CD8-positive, alpha-beta memory T cell (primary cell): ENCODE data around the gene NT5M. TPM values are rescaled to one million over a fixed set of nuclear protein-coding genes. Genes with fewer than 3 reads are reported as not detected.
A peak's percentile ranks its signal among the peaks of the same experiment; 100 is the strongest.

Experiments used
- CTCF ChIA-PET: fragments of 350-600 bp; sonication (Branson Sonifier 250); formaldehyde crosslinking; loops from one replicate; lab custom pipeline; 2021; ENCODE audit warnings: antibody characterized with exemption; lab: Charles Lee
- POLR2A ChIA-PET: fragments of 350-600 bp; sonication (Branson Sonifier 250); formaldehyde crosslinking; loops from one replicate; lab custom pipeline; 2021; ENCODE audit warnings: antibody characterized with exemption; lab: Charles Lee
- DNase-seq, 5 donors: peaks; one replicate each; pipeline versions ENCODE4 v3.0.0 to v3.0.0-alpha.2; 2020 to 2022; ENCODE audit warnings: mixed read lengths in 1 of 5
- H3K27ac ChIP-seq: one replicate; pipeline ENCODE4 v1.7.0; 2013; ENCODE audit warnings: low read depth, mild to moderate bottlenecking, low read length, moderate library complexity
- H3K27me3 ChIP-seq: 2 replicates; pipeline ENCODE4 v1.7.0; 2013; ENCODE audit warnings: low read length, mild to moderate bottlenecking; ENCODE audit not compliant: insufficient read depth, poor library complexity, severe bottlenecking
- H3K36me3 ChIP-seq: 2 replicates; pipeline ENCODE4 v1.7.0; 2013; ENCODE audit warnings: mild to moderate bottlenecking, low read length, moderate library complexity; ENCODE audit not compliant: insufficient read depth
- H3K4me1 ChIP-seq: 2 replicates; pipeline ENCODE4 v1.7.0; 2013; ENCODE audit warnings: mild to moderate bottlenecking, low read length, moderate library complexity; ENCODE audit not compliant: insufficient read depth
- H3K4me3 ChIP-seq: 2 replicates; pipeline ENCODE4 v1.7.0; 2013; ENCODE audit warnings: mild to moderate bottlenecking, low read length
- H3K9me3 ChIP-seq: 2 replicates; pipeline ENCODE4 v1.7.0; 2013; ENCODE audit warnings: mild to moderate bottlenecking, low read length
- H3K27ac Mint-ChIP-seq, 8 donors: one replicate each; pipeline ENCODE4 v1.8.0; 2020 to 2021; ENCODE audit warnings: mixed read lengths in 8 of 8, mild to moderate bottlenecking in 6 of 8, inconsistent platforms in 3 of 8, moderate library complexity in 3 of 8
- H3K27me3 Mint-ChIP-seq, 2 donors: one replicate each; pipeline ENCODE4 v1.8.0; 2020 to 2021; ENCODE audit warnings: mixed read lengths in 2 of 2, mild to moderate bottlenecking in 1 of 2, moderate library complexity in 1 of 2
- H3K36me3 Mint-ChIP-seq, 3 donors: one replicate each; pipeline ENCODE4 v1.8.0; 2020 to 2021; ENCODE audit warnings: mixed read lengths in 3 of 3, inconsistent platforms in 1 of 3, mild to moderate bottlenecking in 1 of 3
- H3K4me1 Mint-ChIP-seq, 3 donors: one replicate each; pipeline ENCODE4 v1.8.0; 2020 to 2021; ENCODE audit warnings: mixed read lengths in 3 of 3, inconsistent platforms in 1 of 3, mild to moderate bottlenecking in 1 of 3
- H3K4me3 Mint-ChIP-seq, 7 donors: one replicate each; pipeline ENCODE4 v1.8.0; 2020 to 2021; ENCODE audit warnings: mixed read lengths in 7 of 7, mild to moderate bottlenecking in 6 of 7, moderate library complexity in 4 of 7, inconsistent platforms in 2 of 7
- H3K9me3 Mint-ChIP-seq, 5 donors: one replicate each; pipeline ENCODE4 v1.8.0; 2020 to 2022; ENCODE audit warnings: mixed read lengths in 5 of 5, mild to moderate bottlenecking in 3 of 5, moderate library complexity in 2 of 5, inconsistent platforms in 1 of 5
- polyA plus RNA-seq: library from polyadenylated mRNA; unstranded; fragments of 300-500 nt; fragmentation: Illumina TruSeq; gene quantifications from one replicate; pipeline ENCODE4 v1.2.3, GENCODE V29; 2021
- total RNA-seq, 2 experiments: library from RNA; stranded (reverse); gene quantifications; one replicate each; pipeline ENCODE4 v1.2.3, GENCODE V29; 2021

The NT5M gene
- total and polyA plus RNA-seq, 3 experiments from 2014 or later = 3.0 to 6.6 (median 5.4) TPM

- no peaks in the 10 kb centered on the region for H3K27me3 ChIP-seq
- Mint-ChIP-seq H3K4me3 (no peak overlapping the region), H3K27ac (no peak overlapping the region), H3K36me3 (no peaks in the 10 kb centered on the region), H3K4me1 (no peaks in the 10 kb centered on the region), H3K27me3 (no peaks in the 10 kb centered on the region), H3K9me3 (no peaks in the 10 kb centered on the region)
- H3K4me3 ChIP-seq = no peak overlapping the region
- no peaks in the 10 kb centered on the region for H3K9me3 ChIP-seq
- H3K4me1 ChIP-seq = no peaks in the 10 kb centered on the region
- ChIA-PET CTCF (no interaction called here), POLR2A (no interaction called here)
- H3K27ac ChIP-seq = no peak overlapping the region
- no peaks in the 10 kb centered on the region for H3K36me3 ChIP-seq
- no peak for DNase-seq
Observed at GRCh38 chr17:17320911-17321220, 17.7 kb downstream of the NT5M start.

GRCh38 chr17:17321356-17322025 is 18.3 kb downstream of the NT5M start:
- H3K4me1 Mint-ChIP-seq = no peaks in the 10 kb centered on the region
- H3K36me3 ChIP-seq = no peaks in the 10 kb centered on the region
- CTCF ChIA-PET = no interaction called here
- no peaks in the 10 kb centered on the region for H3K9me3 ChIP-seq
- no peak overlapping the region for H3K4me3 ChIP-seq
- H3K27ac ChIP-seq = no peak overlapping the region
- POLR2A ChIA-PET = no interaction called here
- H3K9me3 Mint-ChIP-seq = no peaks in the 10 kb centered on the region
- DNase-seq = no peak
- no peak overlapping the region for H3K4me3 Mint-ChIP-seq
- no peaks in the 10 kb centered on the region for H3K27me3 ChIP-seq
- no peak overlapping the region for H3K27ac Mint-ChIP-seq
- no peaks in the 10 kb centered on the region for H3K27me3 Mint-ChIP-seq
- no peaks in the 10 kb centered on the region for H3K36me3 Mint-ChIP-seq
- no peaks in the 10 kb centered on the region for H3K4me1 ChIP-seq

- Histone ChIP-seq H3K4me1 (no peaks in the 10 kb centered on the region), H3K36me3 (no peaks in the 10 kb centered on the region), H3K9me3 (no peaks in the 10 kb centered on the region), H3K27me3 (no peaks in the 10 kb centered on the region), H3K27ac (no peak overlapping the region), H3K4me3 (no peak overlapping the region)
- ChIA-PET POLR2A (no interaction called here), CTCF (no interaction called here)
- no peak for DNase-seq
- Mint-ChIP-seq H3K4me1 (no peaks in the 10 kb centered on the region), H3K27ac (peak overlapping the region in 2 of 8 donors; percentile 29 to 47), H3K4me3 (no peak overlapping the region), H3K27me3 (no peaks in the 10 kb centered on the region), H3K36me3 (no peaks in the 10 kb centered on the region), H3K9me3 (no peaks in the 10 kb centered on the region)
Observed at GRCh38 chr17:17322516-17323510, 19.6 kb downstream of the NT5M start.

GRCh38 chr17:17324616-17325015 is 21.4 kb downstream of the NT5M start:
- no peak for DNase-seq
- Histone ChIP-seq H3K9me3 (no peaks in the 10 kb centered on the region), H3K27me3 (no peaks in the 10 kb centered on the region), H3K27ac (no peak overlapping the region), H3K4me3 (no peak overlapping the region), H3K4me1 (no peaks in the 10 kb centered on the region), H3K36me3 (no peaks in the 10 kb centered on the region)
- H3K27ac Mint-ChIP-seq = peak overlapping the region in 1 of 8 donors; percentile 33
- H3K4me3 Mint-ChIP-seq = no peak overlapping the region
- POLR2A ChIA-PET = no interaction called here
- CTCF ChIA-PET = no interaction called here
- no peaks in the 10 kb centered on the region for H3K27me3 Mint-ChIP-seq
- H3K4me1 Mint-ChIP-seq = no peaks in the 10 kb centered on the region
- H3K9me3 Mint-ChIP-seq = no peaks in the 10 kb centered on the region
- H3K36me3 Mint-ChIP-seq = no peaks in the 10 kb centered on the region

- Mint-ChIP-seq H3K27ac (peak overlapping the region in 1 of 8 donors; percentile 92), H3K36me3 (no peaks in the 10 kb centered on the region), H3K27me3 (no peaks in the 10 kb centered on the region), H3K4me3 (no peak overlapping the region), H3K4me1 (no peaks in the 10 kb centered on the region), H3K9me3 (no peaks in the 10 kb centered on the region)
- Histone ChIP-seq H3K4me1 (no peaks in the 10 kb centered on the region), H3K27me3 (no peaks in the 10 kb centered on the region), H3K9me3 (no peaks in the 10 kb centered on the region), H3K36me3 (no peaks in the 10 kb centered on the region), H3K27ac (no peak overlapping the region), H3K4me3 (no peak overlapping the region)
- POLR2A ChIA-PET = no interaction called here
- CTCF ChIA-PET = no interaction called here
- DNase-seq = no peak
Observed at GRCh38 chr17:17325228-17325627, 22.1 kb downstream of the NT5M start.

GRCh38 chr17:17325816-17326215 is 22.6 kb downstream of the NT5M start:
- Histone ChIP-seq H3K36me3 (no peaks in the 10 kb centered on the region), H3K9me3 (no peaks in the 10 kb centered on the region), H3K27me3 (no peaks in the 10 kb centered on the region), H3K4me3 (no peak overlapping the region), H3K27ac (no peak overlapping the region), H3K4me1 (no peaks in the 10 kb centered on the region)
- Mint-ChIP-seq H3K27ac (no peak overlapping the region), H3K9me3 (no peaks in the 10 kb centered on the region), H3K4me3 (no peak overlapping the region), H3K27me3 (no peaks in the 10 kb centered on the region), H3K36me3 (no peaks in the 10 kb centered on the region), H3K4me1 (no peaks in the 10 kb centered on the region)
- ChIA-PET CTCF (no interaction called here), POLR2A (no interaction called here)
- no peak for DNase-seq

- ChIA-PET POLR2A (no interaction called here), CTCF (no interaction called here)
- Mint-ChIP-seq H3K9me3 (no peaks in the 10 kb centered on the region), H3K27ac (no peak overlapping the region), H3K36me3 (no peaks in the 10 kb centered on the region), H3K27me3 (no peaks in the 10 kb centered on the region), H3K4me3 (no peak overlapping the region), H3K4me1 (no peaks in the 10 kb centered on the region)
- Histone ChIP-seq H3K36me3 (no peaks in the 10 kb centered on the region), H3K4me3 (no peak overlapping the region), H3K27ac (no peak overlapping the region), H3K9me3 (no peaks in the 10 kb centered on the region), H3K4me1 (no peaks in the 10 kb centered on the region), H3K27me3 (no peaks in the 10 kb centered on the region)
- DNase-seq = no peak
Observed at GRCh38 chr17:17326275-17326875, 23.2 kb downstream of the NT5M start.

- peak overlapping the region in 1 of 8 donors; percentile 92 for H3K27ac Mint-ChIP-seq
- H3K27me3 Mint-ChIP-seq = no peaks in the 10 kb centered on the region
- POLR2A ChIA-PET = no interaction called here
- H3K4me3 Mint-ChIP-seq = no peak overlapping the region
- no peaks in the 10 kb centered on the region for H3K36me3 Mint-ChIP-seq
- no peak overlapping the region for H3K27ac ChIP-seq
- no peaks in the 10 kb centered on the region for H3K4me1 ChIP-seq
- H3K36me3 ChIP-seq = no peaks in the 10 kb centered on the region
- no peaks in the 10 kb centered on the region for H3K9me3 Mint-ChIP-seq
- CTCF ChIA-PET = no interaction called here
- H3K4me1 Mint-ChIP-seq = no peaks in the 10 kb centered on the region
- no peak overlapping the region for H3K4me3 ChIP-seq
- H3K9me3 ChIP-seq = no peaks in the 10 kb centered on the region
- DNase-seq = no peak
- no peaks in the 10 kb centered on the region for H3K27me3 ChIP-seq
Observed at GRCh38 chr17:17328251-17328650, 25.1 kb downstream of the NT5M start.
